ENCODE data around the gene NBPF26.
"Not testable (repeated sequence)": the region's sequence is repeated elsewhere in the genome, so short reads cannot be mapped to it uniquely, and the experiment has no call there.

DNA sequence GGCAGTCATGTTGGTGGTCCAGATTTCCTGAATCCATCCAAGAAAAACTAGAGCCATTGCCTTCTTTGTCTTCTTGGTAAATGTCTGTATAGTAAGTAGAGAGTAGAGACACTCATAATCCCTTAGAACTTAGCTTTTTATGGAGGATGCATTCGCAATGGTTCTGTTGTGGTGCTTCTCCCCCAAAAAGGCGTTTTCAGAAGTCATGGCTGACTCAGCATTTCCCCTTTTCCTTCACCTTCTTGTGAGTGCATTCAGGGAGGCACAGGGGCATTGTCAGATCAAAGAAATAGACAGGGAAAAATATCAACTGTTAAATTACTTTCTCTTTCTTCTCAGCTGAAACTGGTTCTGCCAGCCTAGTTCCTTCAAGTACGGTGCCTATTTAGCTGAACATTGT lies 45.3 kb downstream of the NBPF26 start:
- TF ChIP-seq YY1 (IDR thresholded peaks at IDR 0.05; ENCODE audit: borderline replicate concordance in 1 of 3, control insufficient read depth in 1 of 3, extremely low read depth in 1 of 3, insufficient read depth in 3 of 3, insufficient read length in 1 of 3, insufficient replicate concordance in 2 of 3, low read depth in 1 of 3, low read length in 2 of 3); FOSL1 (tag; conservative IDR thresholded peaks at IDR 0.05); ZNF77 (CRISPR knock-in tag; IDR thresholded peaks at IDR 0.05): not testable (repeated sequence)
